GM13976 (cell line): ENCODE measurements around the gene GLB1L3.

Experiments
- DNase-seq: peaks from one replicate; pipeline ENCODE4 v3.0.0; 2012; ENCODE audit warnings: low spot score
- in situ Hi-C: fragments of 300-500 bp; cut with MboI; formaldehyde crosslinking; loops from one replicate; pipeline ENCODE4 v1.12.0; 2022; ENCODE audit warnings: low sequenced_read_pairs, mixed read lengths, inconsistent platforms; ENCODE audit not compliant: unreplicated experiment
- TF ChIP-seq, protein P1 (sequence below): IDR thresholded peaks from 2 replicates; pipeline ENCODE4 v1.5.1; 2012; ENCODE audit warnings: borderline replicate concordance, mild to moderate bottlenecking; ENCODE audit not compliant: insufficient read depth; ENCODE audit errors: extremely low read depth, missing control alignments, control extremely low read depth

GLB1L3 gene

DNA sequence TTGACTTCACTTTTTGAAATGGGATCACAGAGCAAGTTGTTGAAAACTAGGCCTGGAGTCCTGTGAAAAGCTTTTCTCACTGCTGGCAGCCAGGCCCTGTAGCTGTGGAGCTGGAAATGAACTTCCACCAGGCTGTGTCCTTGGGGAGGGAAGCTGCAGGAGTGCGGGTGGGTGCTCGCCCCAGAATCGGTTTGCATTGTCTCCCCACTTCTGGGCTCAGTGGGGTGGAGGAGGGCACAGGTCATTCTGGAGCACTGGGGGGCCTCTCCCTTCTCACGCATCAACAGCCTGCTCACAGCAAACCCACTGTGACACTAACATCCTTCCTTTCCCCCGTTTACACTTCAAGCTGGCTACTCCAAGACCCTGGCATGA is 70.8 kb downstream of the GLB1L3 start:
- in situ Hi-C loops, result no loop called here
- TF ChIP-seq, protein P1, sequence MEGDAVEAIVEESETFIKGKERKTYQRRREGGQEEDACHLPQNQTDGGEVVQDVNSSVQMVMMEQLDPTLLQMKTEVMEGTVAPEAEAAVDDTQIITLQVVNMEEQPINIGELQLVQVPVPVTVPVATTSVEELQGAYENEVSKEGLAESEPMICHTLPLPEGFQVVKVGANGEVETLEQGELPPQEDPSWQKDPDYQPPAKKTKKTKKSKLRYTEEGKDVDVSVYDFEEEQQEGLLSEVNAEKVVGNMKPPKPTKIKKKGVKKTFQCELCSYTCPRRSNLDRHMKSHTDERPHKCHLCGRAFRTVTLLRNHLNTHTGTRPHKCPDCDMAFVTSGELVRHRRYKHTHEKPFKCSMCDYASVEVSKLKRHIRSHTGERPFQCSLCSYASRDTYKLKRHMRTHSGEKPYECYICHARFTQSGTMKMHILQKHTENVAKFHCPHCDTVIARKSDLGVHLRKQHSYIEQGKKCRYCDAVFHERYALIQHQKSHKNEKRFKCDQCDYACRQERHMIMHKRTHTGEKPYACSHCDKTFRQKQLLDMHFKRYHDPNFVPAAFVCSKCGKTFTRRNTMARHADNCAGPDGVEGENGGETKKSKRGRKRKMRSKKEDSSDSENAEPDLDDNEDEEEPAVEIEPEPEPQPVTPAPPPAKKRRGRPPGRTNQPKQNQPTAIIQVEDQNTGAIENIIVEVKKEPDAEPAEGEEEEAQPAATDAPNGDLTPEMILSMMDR, result no peak
- no peak for DNase-seq

DNA sequence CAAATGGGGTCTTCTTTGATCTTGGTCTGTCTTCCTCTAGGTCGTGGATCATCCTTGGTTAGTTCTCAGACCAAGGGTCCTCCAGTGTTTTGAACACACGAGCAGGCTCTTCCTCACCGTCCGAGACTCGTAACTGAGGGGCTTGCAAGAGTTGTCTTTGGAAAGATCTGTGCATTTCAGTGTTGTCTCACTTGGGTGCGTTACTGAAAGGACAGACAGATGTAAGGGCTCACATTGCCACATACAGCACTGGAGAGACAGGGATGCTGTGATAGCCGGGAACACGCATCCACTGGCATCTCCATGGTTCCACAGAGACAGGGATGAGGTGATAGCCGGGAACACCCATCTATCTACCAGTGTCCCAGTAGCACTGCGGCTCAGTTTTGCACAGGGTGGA is 71.3 kb downstream of the GLB1L3 start:
- TF ChIP-seq, protein P1, result no peak
- in situ Hi-C loops, result no loop called here
- DNase-seq, result no peak

DNA sequence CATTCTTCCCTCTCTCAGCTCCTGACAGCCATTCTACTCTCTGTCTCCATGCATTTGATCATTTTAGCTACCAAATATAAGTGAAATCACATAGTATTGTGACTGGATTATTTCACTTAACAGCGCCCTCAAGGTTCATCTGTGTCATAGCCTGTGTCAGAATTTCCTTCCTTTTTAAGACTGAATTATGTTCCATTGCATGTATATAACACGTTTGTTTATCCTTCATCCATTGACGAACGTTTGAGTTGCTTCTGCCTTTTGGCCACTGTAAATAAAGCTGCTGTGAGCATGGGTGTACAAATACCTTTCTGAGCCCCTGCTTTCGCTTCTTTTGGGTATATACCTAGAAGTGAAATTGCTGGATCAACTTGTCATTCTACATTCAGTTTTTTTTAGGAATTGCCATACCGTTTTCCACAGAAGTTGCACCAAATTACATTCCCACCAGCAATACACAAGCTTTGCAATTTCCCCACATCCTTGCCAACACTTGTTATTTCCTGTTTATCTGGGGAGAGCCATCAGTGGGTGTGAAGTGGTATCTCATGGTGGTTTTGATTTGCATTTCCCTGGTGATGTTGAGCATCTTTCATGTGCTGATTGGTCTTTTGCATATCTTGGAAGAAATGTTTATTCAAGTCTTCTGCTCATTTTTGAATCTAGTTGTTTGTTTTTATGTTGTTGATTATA is 73.1 kb downstream of the GLB1L3 start:
- in situ Hi-C loops, result no loop called here
- no peak for DNase-seq
- TF ChIP-seq, protein P1, result no peak

DNA sequence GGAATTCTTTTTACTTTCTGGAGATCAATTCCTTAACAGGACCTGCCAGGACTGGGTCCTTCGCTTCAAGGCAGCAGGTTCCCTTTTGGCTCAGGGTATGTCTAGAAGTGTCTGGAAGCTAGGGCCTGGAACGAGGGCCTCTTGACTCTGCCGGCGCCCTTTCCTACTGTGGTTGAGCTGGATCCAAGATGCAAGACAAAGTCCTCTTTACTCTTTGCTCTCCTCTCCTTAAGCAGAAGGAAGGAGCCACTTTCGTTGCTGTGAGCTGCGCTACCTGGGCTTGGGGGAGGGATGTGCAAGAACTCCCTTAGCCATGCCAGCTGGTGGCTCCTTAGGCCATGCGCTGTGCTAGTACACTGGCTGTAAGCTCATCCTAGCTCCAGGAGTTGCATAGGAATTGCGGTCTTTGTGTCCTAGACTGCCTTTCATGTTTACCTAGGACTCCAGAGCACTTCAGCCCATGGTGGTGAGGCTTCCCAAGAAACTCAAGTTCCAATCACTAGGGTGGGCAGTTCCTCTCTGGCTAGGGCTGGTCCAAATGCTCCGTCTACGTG is 73.7 kb downstream of the GLB1L3 start:
- in situ Hi-C loops, result no loop called here
- DNase-seq, result no peak
- TF ChIP-seq, protein P1, result no peak

DNA sequence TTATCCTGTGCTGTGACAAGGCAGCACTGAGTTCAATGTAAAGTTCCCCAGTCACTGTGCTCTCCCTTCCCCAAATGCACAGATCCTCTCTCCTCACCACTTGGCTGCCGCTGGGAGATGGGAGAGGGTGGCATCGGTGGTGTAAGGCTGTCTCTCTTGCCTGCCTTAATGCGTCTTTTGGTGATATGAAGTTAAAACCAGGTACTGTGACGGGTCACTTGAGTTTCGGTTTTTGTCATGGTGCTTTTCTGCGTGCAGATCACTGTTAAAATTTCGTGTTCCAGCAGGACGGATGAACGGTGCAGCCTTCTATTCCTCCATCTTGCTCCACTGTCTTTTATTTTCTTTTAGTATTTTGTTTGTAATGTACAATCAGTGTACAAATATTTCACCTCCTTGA is 74.2 kb downstream of the GLB1L3 start:
- no peak for DNase-seq
- in situ Hi-C loops, result no loop called here

DNA sequence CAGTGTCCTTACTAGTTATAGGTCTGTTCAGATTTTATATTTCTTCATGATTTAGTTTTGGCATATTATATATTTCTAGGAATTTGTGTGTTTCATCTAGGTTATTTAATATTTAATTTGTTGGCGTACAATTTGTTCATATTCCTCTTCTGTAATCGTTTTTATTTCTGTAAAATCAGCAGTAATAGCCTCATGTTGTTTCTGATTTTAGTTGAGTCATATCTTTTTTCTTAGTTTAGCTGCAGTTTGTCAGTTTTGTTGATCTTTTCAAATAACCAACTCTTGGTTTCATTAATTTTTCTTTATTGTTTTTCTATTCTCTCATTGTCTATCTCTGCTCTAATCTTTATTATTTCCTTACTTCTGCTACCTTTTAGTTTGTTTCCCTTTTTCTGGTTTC is 75.9 kb downstream of the GLB1L3 start:
- TF ChIP-seq, protein P1, result no peak
- in situ Hi-C loops, result no loop called here

More for the DNA sequence above, 74.2 kb downstream of the GLB1L3 start:
- TF ChIP-seq, protein P1, result no peak

More for the DNA sequence above, 75.9 kb downstream of the GLB1L3 start:
- DNase-seq, result no peak
